Spinal cord (tissue), 10 donors: ENCODE results near the gene EN2. TPM values are rescaled to one million over a fixed set of nuclear protein-coding genes. Genes with fewer than 3 reads are reported as not detected.

Experiments
- DNase-seq, 6 donors: peaks; one replicate each; pipeline versions ENCODE4 v3.0.0 to v3.0.0-alpha.2; 2013 to 2015; ENCODE audit warnings: low spot score in 6 of 6, low read depth in 4 of 6
- H3K27ac ChIP-seq: one replicate; pipeline ENCODE4 v1.5.1; 2013; ENCODE audit warnings: low read depth, low read length, control low read depth
- H3K27me3 ChIP-seq: one replicate; pipeline ENCODE4 v1.6.1; 2013; ENCODE audit warnings: low read length; ENCODE audit not compliant: control insufficient read depth, insufficient read depth
- H3K36me3 ChIP-seq: one replicate; pipeline ENCODE4 v1.6.1; 2013; ENCODE audit warnings: low read length; ENCODE audit not compliant: control insufficient read depth, insufficient read depth
- H3K4me1 ChIP-seq: one replicate; pipeline ENCODE4 v1.6.1; 2013; ENCODE audit warnings: low read length; ENCODE audit not compliant: control insufficient read depth, insufficient read depth
- H3K4me3 ChIP-seq: one replicate; pipeline ENCODE4 v1.5.1; 2013; ENCODE audit warnings: low read depth, low read length, control low read depth
- H3K9me3 ChIP-seq: one replicate; pipeline ENCODE4 v1.6.1; 2013; ENCODE audit warnings: low read length; ENCODE audit not compliant: control insufficient read depth, insufficient read depth
- WGBS: methylation state at CpG from one replicate; pipeline ENCODE4 v1.1.5; 2013; ENCODE audit warnings: missing lambda C conversion rate; ENCODE audit not compliant: insufficient coverage; 5-methylcytosine and 5-hydroxymethylcytosine counted together
- polyA plus RNA-seq, 2 donors: library from polyadenylated mRNA; unstranded; fragments of 120-200 nt; gene quantifications; one replicate each; pipeline ENCODE4 v1.2.1, GENCODE V29; 2013; ENCODE audit not compliant: insufficient read length in 2 of 2
- total RNA-seq, 2 donors: library from RNA; depleted of rRNA in 1 of 2; stranded (reverse); fragments of 120-200 nt in 1 of 2; fragments of >200 nt in 1 of 2; gene quantifications; one replicate each; pipeline versions ENCODE4 v1.2.3 to v1.2.4, GENCODE V29; 2013 to 2014
- donor health status: healthy.

Gene EN2
- total and polyA plus RNA-seq, 4 donors, result 0.06 to 0.72 (median 0.22) TPM; not detected in 1

DNA sequence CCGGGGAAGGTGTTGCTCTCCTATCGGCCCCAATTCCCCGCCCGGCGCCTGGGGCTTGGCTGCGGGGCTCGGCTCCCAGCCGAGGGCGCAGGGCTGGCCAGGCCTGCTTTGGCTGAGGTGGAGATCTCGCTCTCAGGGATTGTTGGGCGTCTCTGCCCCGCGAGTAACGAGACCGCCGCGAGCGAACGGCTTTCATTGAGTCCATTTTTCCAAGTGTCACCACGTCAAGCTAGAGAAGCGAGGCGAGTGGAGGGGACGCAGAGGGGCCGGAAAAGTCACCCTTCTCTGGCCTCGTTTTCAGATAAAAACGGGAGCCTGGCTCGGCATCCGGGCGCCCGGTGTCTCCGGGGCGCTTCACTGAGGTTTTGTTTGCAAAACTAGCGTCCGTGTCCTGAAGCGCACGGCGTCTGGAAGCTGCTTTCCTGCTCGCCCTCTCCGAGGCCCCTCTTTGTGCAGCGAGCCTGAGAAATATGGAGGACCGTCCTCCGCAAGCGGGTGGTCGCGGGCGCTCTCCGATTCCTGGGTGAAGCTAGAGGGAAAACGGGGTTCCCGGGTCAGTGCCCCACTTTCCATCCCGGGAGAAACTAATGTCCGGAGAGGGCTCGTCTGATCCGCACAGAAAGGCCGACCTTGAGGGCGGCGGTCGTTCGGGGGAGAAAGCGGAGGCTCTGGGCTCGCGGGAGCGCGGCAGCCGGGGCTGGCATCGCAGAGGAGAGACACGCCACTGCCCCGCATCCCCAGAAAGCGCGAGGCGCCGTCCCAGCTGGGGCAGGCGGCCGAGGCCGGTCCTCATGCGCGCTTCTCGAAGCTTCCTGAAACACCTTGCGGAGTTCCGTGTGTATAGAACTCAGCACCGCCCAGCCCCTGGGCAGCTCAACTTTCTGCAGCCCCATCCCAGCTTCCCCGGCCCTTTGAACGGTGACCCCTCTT lies 3.5 kb upstream of the EN2 start:
- Histone ChIP-seq H3K4me1 (peaks cover 58% of the 10 kb centered on the region), H3K4me3 (no peak overlapping the region), H3K36me3 (no peaks in the 10 kb centered on the region), H3K9me3 (no peaks in the 10 kb centered on the region), H3K27me3 (peaks cover 92% of the 10 kb centered on the region), H3K27ac (no peak overlapping the region)
- WGBS, result under 1% methylated on average over 82 of the region's 82 CpGs
- DNase-seq, result peak in 2 of 6 donors; percentile 25 to 58

DNA sequence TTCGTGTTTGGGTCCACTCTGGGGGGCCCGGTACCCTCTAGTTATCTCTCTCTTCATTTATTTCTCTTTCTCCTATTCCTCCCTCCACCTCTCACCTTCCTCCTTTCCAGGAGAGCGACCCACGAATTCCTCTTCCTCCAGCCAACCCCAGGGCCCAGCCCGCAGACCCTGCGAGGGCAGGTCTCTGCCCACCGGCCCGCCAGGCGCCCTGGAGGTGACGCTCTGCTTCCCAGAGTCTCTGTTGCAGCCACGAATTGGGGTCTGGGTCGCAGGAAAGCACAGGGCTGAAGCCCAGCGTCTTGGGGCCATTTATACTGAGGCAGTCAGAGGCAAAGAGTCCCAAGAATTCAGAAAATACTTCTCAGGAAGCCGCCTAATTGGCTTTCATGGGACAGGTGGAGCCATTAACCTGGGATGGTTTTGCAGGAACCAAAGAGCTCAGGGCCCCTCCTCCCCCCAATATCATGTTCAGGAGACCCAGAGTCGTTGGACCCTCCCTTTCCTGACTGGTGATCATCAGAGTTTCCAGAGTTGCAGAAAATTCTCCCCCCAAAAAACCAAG lies 2.7 kb upstream of the EN2 start:
- Histone ChIP-seq H3K27ac (no peak overlapping the region), H3K9me3 (no peaks in the 10 kb centered on the region), H3K4me1 (peaks cover 55% of the 10 kb centered on the region), H3K36me3 (no peaks in the 10 kb centered on the region), H3K27me3 (peaks cover 92% of the 10 kb centered on the region), H3K4me3 (no peak overlapping the region)
- DNase-seq, result peak in 1 of 6 donors; percentile 12
- WGBS, result 2% methylated on average over 15 of the region's 15 CpGs

DNA sequence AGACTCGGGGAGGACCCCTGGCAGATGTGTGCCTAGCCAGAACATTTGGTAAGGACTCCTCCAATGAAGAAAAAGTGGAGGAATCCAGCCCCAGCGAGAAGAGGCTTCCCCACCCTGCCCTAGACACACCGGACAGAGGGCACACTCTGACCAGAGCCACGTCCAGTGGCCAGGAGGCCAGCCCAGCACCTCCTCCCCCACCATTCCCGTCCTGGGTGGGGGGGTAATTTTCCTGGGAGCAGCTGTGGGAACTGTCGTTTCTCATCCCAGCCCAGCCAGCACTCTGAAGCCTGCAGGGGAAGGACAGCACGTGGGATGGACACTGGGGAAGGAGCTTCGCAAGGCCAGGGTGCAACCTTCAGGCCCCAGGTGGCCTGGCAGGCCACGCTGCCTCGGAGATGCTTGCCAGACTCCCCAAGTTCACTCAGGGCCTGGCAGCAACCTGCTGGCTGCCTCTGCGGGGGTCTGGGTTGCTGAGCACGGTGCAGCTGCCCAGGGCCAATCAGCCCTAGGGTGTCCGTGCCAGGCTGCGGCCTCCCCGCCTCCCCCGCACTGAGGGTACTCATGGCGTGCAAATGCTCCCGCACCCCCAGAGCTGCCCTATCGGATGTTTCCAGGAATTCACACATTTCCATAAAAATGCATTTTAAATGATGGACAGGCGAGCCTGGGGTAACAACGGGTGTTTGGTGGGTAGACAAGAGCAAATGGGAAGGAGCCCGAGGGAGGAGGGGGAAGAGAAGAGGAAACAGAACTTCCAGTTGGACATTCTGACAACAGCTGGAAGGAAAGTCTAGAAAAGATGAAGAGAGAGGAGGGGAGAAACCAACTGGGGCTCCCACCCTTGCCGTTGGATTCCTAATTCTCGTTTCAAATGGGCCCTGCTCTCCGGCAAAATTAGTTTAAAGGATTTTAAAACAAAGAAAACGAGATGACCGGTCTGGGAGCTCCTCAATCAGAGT lies 1.9 kb upstream of the EN2 start:
- Histone ChIP-seq H3K4me3 (no peak overlapping the region), H3K36me3 (no peaks in the 10 kb centered on the region), H3K9me3 (no peaks in the 10 kb centered on the region), H3K4me1 (peaks cover 48% of the 10 kb centered on the region), H3K27me3 (peaks cover 92% of the 10 kb centered on the region), H3K27ac (no peak overlapping the region)
- peak in 1 of 6 donors; percentile 4 for DNase-seq
- WGBS, result under 1% methylated on average over 23 of the region's 27 CpGs

DNA sequence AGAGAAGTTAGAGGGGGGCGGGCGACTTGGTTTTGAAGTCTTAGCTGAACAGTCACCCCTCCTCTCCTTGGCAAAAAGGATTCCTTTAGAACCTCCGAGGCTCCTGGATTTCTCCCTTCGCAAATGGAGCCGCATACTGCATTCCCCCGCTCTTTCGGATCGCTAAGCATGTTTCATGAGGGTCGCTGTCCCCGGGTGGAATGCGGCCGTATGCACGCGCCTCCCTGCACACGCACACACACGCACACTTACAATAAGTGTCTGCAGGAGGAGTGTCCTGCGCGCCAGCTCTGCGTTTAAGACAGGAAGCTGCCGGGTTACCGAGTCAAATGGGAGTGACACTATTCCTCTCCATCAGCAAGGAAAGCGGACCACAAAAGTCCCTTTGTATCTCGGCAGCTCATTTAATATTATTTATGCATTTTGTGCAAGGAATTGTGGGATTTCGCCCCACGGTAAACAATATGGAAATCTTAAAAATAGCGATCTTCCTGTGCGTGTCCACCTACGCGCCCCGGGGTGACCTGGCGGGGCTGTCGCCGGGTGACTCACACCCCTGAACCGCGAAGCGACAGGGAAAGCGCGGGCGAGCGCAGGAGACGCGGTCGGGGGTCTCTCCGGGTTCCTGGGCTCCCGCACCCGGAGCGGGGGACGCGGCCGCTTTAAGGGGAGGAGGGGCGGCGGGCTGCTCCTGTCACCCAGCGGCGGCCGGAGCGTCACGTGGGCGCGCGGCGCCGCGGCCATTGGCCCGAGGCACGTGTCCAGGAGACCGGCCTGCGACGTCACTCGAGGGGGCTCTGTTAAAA lies 988 bp upstream of the EN2 start:
- H3K4me1 ChIP-seq, result peaks cover 48% of the 10 kb centered on the region
- no peaks in the 10 kb centered on the region for H3K9me3 ChIP-seq
- no peaks in the 10 kb centered on the region for H3K36me3 ChIP-seq
- peaks cover 92% of the 10 kb centered on the region for H3K27me3 ChIP-seq
- peak in 5 of 6 donors; percentile 43 to 91 (median 56) for DNase-seq
- under 1% methylated on average over 60 of the region's 69 CpGs for WGBS
- H3K4me3 ChIP-seq, result peak overlapping the region; percentile 47
- H3K27ac ChIP-seq, result no peak overlapping the region

DNA sequence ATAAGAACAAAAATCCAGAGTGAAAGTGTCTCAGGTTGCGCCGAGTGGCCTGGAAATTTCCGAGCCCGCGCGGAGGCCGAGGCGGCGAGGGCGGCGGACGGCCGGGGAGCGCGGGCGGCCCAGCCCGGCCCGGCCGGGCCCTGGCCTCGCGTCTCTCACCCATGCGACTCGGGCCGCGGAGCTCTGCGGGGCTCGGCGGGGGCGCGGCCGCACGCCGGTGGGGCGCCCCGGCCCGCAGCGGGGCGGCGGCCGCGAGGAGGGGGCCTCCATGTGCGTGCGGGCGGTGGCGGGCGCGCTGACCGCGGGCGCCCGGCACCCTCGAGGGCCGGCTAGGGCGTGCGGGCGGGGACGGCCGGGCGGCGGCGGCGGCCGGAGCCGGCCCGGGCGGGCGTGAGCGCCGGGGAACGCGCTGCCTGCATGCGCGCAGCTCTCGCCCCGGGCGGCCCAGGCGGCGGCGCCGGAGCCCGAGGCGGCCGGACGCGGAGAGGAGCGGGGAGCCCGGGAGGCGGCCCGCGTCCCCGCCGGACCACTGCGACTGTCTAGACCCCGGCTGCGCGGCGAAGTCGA lies 302 bp upstream of the EN2 start:
- H3K27ac ChIP-seq, result no peak overlapping the region
- H3K27me3 ChIP-seq, result peaks cover 93% of the 10 kb centered on the region
- H3K9me3 ChIP-seq, result no peaks in the 10 kb centered on the region
- peaks cover 48% of the 10 kb centered on the region for H3K4me1 ChIP-seq
- H3K4me3 ChIP-seq, result peak overlapping the region; percentile 47
- no peak for DNase-seq
- under 1% methylated on average over 98 of the region's 98 CpGs for WGBS
- no peaks in the 10 kb centered on the region for H3K36me3 ChIP-seq

DNA sequence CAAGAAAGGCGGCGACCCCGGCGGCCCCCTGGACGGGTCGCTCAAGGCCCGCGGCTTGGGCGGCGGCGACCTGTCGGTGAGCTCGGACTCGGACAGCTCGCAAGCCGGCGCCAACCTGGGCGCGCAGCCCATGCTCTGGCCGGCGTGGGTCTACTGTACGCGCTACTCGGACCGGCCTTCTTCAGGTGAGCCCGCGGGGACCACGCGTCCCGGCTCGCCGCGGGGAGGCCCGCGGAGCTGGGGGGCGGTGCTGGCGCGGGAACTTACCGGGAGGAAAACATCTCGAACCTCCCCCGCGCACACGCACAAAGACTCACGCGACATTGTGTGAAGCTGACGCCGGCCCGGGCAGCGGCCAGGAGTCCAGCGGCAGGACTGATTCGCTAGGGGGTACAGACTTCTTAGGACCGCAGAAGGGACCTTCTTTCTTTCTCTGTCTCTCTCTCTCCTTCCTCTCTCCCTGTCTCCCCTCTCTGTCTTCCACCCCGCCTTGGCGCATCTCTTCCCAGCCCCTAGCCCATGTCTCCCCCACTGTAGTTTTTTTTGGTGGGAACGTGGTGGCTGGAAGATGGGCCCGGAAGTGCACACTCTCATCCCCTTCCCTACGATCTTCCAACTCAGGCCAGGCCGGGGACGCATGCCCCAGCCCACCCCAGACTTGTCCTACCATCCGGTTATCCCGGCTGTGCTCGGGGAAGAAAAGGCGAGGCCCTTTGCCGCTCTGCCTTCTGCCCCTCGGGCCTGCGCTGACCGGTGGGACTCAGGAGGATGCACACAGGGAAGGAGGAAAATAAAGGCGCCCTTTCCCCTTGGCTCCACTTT lies 1.2 kb downstream of the EN2 start:
- Histone ChIP-seq H3K27ac (no peak overlapping the region), H3K36me3 (no peaks in the 10 kb centered on the region), H3K4me3 (no peak overlapping the region), H3K27me3 (peaks cover 93% of the 10 kb centered on the region), H3K9me3 (no peaks in the 10 kb centered on the region), H3K4me1 (peaks cover 41% of the 10 kb centered on the region)
- DNase-seq, result peak in 1 of 6 donors; percentile 19
- WGBS, result under 1% methylated on average over 67 of the region's 68 CpGs

DNA sequence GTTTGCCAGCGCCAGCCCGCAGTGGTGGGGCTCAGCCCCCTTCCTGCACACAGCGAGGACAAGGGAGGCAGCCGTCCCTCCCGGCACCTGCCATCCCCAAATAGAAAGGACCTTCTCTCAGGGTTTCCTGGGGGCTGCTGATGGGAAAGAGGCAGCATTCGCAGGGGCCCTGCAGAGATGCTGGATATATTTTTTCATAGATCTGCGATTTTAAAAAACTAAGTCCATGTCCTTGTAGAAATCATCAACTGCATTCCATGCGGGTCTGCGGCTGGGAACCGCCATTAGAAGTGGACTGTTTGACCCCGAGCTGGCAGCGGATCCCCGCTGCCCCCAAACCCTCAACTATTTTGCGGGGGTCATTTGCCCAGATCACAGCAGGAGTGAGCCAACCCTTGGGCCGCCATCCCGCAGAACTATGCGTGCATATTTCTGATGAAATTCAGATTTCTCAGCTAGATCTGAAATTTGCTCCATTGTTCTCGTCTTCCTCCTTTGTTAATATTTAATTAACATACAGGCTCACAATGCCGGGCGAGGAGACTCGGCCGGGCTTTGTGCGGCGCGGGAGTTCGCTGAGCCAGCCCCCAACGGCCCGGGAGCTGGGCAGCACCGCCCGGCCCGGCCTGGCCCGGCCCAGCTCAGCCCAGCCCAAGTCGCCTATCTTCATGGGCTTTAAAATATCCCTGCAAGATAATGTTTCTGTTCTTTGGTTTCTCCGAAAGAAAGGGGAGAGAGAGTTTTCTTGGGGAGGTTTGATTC lies 2.0 kb downstream of the EN2 start:
- Histone ChIP-seq H3K4me3 (no peak overlapping the region), H3K4me1 (peaks cover 33% of the 10 kb centered on the region), H3K9me3 (no peaks in the 10 kb centered on the region), H3K36me3 (no peaks in the 10 kb centered on the region), H3K27ac (no peak overlapping the region), H3K27me3 (peaks cover 93% of the 10 kb centered on the region)
- no peak for DNase-seq
- 3% methylated on average over 25 of the region's 34 CpGs for WGBS
